Measurements from ENCODE around the gene CFAP74. TPM values are rescaled to one million over a fixed set of nuclear protein-coding genes. Genes with fewer than 3 reads are reported as not detected.
A peak's percentile ranks its signal among the peaks of the same experiment; 100 is the strongest.

CFAP74 gene
- total RNA-seq, 4 donors from 2014 or later, result 0.13 TPM; not detected in 3

DNA sequence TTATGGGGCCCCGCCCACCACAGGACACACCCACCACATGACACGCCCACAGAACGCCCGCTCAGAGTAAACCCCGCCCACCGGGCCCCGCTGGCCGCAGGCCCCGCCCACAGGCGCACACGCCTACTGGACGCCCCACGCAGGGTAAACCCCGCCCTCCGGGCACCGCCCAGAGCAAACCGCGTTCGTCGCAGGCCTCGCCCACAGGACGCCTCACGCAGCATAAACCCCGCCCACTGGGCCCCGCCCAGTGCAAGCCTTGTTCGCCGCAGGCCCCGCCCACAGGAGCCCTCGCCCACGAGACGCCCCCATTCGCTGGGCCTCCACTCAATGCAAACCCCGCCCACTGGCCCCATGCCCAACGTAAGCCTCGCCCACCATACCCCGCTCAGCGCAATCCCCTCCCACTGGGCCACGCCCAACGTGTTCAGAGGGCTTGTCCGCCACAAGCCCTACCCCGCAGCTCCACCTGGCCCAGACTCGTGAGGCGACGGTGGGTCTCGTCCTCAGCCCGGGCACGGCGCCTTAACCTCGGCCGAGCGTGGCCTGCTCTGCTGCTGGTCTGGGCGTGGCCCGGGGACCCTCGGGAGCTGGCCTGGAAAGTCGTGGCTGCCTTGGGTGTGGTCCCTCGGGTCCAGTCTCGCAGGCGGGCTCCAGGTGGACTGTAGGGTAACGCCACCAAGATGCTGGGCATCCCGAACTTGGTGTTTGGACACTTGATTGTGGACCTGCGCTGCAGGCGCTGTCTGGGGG is 84.1 kb downstream of the CFAP74 start:
- H3K36me3 ChIP-seq, result no peaks in the 10 kb centered on the region
- intact Hi-C loops (cut with DNase I), result no loop called here
- H3K27me3 ChIP-seq, result no peaks in the 10 kb centered on the region
- H3K4me3 ChIP-seq (replicated peaks in 1 of 3), result peak overlapping the region in 1 of 3 donors; percentile 50
- WGBS, 2 donors, result 0 to 4% methylated on average over 3 to 23 of the region's 62 CpGs
- DNase-seq, result peak; percentile 98
- TF ChIP-seq, protein P1, sequence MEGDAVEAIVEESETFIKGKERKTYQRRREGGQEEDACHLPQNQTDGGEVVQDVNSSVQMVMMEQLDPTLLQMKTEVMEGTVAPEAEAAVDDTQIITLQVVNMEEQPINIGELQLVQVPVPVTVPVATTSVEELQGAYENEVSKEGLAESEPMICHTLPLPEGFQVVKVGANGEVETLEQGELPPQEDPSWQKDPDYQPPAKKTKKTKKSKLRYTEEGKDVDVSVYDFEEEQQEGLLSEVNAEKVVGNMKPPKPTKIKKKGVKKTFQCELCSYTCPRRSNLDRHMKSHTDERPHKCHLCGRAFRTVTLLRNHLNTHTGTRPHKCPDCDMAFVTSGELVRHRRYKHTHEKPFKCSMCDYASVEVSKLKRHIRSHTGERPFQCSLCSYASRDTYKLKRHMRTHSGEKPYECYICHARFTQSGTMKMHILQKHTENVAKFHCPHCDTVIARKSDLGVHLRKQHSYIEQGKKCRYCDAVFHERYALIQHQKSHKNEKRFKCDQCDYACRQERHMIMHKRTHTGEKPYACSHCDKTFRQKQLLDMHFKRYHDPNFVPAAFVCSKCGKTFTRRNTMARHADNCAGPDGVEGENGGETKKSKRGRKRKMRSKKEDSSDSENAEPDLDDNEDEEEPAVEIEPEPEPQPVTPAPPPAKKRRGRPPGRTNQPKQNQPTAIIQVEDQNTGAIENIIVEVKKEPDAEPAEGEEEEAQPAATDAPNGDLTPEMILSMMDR (IDR thresholded peaks at IDR 0.05), result no peak
- no peak for TF ChIP-seq POLR2A (IDR thresholded peaks at IDR 0.05)
- peak overlapping the region in 1 of 3 donors; percentile 63 for H3K27ac ChIP-seq
- H3K9me3 ChIP-seq, result no peaks in the 10 kb centered on the region
- H3K4me1 ChIP-seq, result peaks cover 7 to 18% of the 10 kb centered on the region in 2 donors

DNA sequence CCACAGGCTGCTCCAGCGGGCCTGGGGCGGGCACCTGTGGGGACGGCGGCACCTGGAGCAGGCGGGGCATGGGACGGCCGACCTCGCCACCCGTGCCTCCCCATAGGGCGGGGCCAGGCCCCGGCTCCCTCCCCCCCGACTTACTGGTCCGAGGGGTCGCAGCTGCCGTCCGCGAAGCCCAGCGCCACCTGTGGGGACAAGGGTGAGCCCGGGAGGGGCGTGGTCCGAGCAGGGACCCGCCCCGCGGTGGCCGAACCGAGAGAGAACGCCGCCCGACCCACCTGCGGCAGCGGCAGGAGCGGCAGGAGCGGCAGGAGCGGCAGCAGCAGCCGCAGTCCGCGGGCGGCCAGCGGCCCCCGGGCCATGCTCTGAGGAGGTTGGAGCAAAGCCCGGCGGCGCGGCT is 84.7 kb downstream of the CFAP74 start, which contains the start of gene TMEM52:
TSS of gene TMEM52 (minus strand) at position 379 of the 403 bp plus-strand sequence. CDS start at position 365, 14 bp downstream.
- intact Hi-C loops (cut with DNase I), result no loop called here
- no peaks in the 10 kb centered on the region for H3K9me3 ChIP-seq
- H3K4me1 ChIP-seq, result peaks cover 7 to 18% of the 10 kb centered on the region in 2 donors
- TF ChIP-seq POLR2A (IDR thresholded peaks at IDR 0.05), result peak in 1 of 2 donors; percentile 64
- TF ChIP-seq, protein P1 (IDR thresholded peaks at IDR 0.05), result peak in 1 of 6 experiments; percentile 22
- no peaks in the 10 kb centered on the region for H3K36me3 ChIP-seq
- peak within 1 kb of the TSS in 1 of 3 donors; percentile 63 for H3K27ac ChIP-seq
- 0% methylated on average over 10 of the region's 44 CpGs; no CpG with 5 or more reads in 1 of the 2 donors for WGBS, 2 donors
- H3K27me3 ChIP-seq, result no peaks in the 10 kb centered on the region
- H3K4me3 ChIP-seq (replicated peaks in 1 of 3), result peak within 1 kb of the TSS in 2 of 3 donors; percentile 39 to 50
- DNase-seq, result no peak

DNA sequence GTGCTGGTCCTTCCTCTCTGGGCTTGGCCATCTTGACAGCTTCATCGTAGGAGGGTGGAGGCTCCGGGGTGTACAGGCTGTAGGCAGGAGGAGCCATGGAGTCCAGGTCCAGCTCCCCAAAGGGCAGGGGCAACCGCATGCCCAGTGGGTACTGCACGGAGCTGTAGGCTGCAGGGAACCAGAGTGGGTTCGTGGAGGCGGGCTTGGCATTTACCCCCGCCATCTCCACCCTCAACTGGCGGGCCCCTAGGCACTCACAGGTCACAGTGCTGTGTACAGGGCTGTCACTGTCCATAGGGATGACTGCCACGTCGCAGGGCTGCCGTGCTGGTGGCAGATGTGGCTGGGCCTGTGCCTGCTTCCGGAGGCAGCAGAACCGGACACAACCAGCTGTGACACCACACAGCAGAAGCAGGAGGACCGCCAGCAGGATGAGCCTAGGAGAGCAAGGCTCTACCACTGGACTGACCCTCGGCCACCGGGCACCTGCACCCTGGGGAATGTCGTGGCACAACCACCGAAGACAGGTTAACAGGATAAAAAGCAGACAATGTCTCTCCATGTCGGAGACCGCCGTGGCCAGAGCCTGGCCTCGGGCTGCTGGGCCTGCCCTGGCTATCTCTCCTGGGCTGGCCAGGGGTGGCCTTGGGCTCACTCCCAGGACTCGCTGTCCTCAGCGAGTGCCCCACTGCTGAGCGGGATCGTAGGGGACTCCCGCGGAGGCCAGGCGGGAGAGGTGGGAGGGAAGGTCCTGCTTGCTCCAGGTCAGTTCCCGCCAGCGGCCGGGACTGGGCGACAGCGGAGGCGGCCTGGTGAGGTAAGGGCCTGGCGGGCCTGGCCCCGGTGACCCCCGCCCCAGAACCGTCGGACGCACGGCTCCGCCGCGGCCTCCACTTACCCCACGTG is 85.3 kb downstream of the CFAP74 start:
- TF ChIP-seq, protein P1 (IDR thresholded peaks at IDR 0.05), result no peak
- no peak for TF ChIP-seq POLR2A (IDR thresholded peaks at IDR 0.05)
- no peaks in the 10 kb centered on the region for H3K36me3 ChIP-seq
- H3K9me3 ChIP-seq, result no peaks in the 10 kb centered on the region
- no peak overlapping the region for H3K27ac ChIP-seq
- H3K4me1 ChIP-seq, result peaks cover 7 to 18% of the 10 kb centered on the region in 2 donors
- no peak for DNase-seq
- 2 to 79% methylated on average over 9 to 13 of the region's 46 CpGs for WGBS, 2 donors
- H3K4me3 ChIP-seq (replicated peaks in 1 of 3), result peak overlapping the region in 1 of 3 donors; percentile 50
- H3K27me3 ChIP-seq, result no peaks in the 10 kb centered on the region
- intact Hi-C loops (cut with DNase I), result no loop called here

DNA sequence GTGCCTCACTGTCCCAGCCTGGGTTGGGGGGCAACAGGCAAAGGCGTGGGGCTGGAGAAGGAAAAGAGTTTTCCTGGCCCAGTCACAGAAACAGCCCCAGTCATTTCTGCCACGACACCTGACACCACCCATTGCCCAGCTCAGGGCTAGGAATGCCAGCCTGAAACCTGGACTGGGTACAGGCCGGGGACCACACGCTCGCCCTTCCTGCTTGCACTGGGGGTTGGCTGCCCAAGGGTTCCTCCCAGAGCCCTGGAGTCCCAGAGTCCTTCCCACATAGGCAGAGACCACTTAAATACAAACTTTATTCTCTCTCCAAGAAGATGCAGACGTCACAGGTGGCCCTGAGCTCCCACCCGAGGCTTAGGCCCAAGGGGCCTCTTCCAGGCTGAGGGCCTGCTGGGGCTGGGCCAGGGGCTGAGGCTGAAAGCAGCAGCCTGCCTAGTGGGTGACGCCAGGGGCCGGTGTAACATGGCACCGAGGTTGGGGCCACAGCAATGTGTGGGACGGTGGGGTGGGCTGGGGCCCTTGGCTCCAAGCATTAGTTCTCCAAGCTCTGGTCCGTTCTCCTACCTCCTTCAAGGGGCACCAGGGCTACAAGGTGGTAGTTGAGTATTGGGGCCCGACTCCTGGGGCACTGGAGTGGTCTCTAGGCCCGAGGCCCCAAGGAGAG is 86.1 kb downstream of the CFAP74 start:
- H3K9me3 ChIP-seq, result no peaks in the 10 kb centered on the region
- no peaks in the 10 kb centered on the region for H3K36me3 ChIP-seq
- no peak overlapping the region for H3K27ac ChIP-seq
- intact Hi-C loops (cut with DNase I), result no loop called here
- 92 to 94% methylated on average over 7 to 14 of the region's 14 CpGs for WGBS, 2 donors
- TF ChIP-seq POLR2A (IDR thresholded peaks at IDR 0.05), result no peak
- TF ChIP-seq, protein P1 (IDR thresholded peaks at IDR 0.05), result no peak
- DNase-seq, result no peak
- no peaks in the 10 kb centered on the region for H3K27me3 ChIP-seq
- H3K4me3 ChIP-seq (replicated peaks in 1 of 3), result no peak overlapping the region
- peaks cover 7 to 18% of the 10 kb centered on the region in 2 donors for H3K4me1 ChIP-seq

All from thyroid gland (tissue), 4 donors.